ACHN (cell line): ENCODE results near the gene MAD2L1.

Experiments used
- DNase-seq: peaks from one replicate; pipeline ENCODE4 v3.0.0-alpha.2; 2015
- in situ Hi-C: cut with HindIII; loops from 2 replicates; pipeline ENCODE4 v1.10.0; 2017; ENCODE audit warnings: low sequenced_read_pairs, low pct_ligation_motif_present, low pct_unique_long_range_greater_than_20kb

The MAD2L1 gene

DNA sequence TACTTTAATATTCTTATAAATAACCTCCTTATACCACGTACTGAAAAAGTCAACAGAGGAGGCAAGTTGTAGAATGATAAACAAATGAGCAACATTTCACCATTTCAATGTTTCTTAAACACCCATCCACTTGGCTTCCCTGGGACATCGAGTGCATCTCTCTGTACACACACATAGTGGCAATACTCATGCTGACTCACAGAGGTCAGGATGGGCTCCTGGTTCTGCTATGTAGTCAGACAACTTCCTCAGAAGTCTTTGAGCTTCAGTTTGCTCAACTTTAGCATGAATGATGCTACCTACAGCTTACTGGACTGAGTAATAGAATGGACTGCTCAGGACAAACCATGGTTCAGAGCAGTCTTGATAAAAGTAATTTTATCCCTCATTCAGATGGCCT lies 56.9 kb downstream of the MAD2L1 start:
- no peak for DNase-seq
- in situ Hi-C loops: no loop called here

DNA sequence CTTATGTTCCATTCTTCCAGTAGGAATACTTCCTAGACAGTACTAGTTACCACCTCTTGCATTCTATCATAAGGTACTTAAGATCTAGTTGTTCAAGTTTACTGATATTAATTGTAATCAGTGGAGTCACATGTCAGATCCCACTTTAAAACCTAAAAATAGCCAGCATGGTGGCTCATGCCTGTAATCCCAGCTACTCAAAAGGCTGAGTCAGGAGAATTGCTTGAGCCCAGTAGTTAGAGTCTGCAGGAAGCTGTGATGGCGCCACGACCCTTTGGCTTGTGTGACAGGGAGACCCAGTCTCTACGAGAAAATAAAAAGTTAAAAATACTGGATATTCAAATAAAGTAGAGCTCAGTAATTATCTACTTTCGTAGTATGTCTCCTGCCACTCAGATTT lies 57.7 kb downstream of the MAD2L1 start:
- DNase-seq: no peak
- in situ Hi-C loops: no loop called here

DNA sequence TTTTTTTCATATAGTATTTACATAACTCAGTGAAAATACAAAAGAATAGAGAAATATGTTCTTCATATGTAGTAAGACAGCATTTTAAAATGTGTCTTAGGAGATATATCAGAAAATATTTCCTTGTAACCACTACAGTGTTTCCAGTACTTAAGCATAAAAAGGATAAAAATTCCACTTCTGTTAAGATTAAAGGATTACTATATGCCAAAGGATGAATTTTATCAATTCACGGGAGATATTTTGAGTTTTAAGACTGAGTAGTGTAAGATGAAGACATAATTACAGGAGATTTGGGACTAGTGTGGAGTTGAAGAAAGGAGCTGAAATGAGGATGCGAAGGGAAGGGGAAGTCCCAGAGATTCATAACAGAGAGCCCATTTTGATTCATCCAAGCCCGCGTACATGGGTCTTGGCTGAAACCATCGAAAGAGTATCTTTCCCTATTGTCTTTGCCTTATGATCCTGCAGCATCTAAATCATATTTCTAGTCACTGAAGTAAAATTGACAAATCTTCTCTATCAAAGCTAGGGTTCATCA lies 58.7 kb downstream of the MAD2L1 start:
- no peak for DNase-seq
- in situ Hi-C loops: no loop called here

DNA sequence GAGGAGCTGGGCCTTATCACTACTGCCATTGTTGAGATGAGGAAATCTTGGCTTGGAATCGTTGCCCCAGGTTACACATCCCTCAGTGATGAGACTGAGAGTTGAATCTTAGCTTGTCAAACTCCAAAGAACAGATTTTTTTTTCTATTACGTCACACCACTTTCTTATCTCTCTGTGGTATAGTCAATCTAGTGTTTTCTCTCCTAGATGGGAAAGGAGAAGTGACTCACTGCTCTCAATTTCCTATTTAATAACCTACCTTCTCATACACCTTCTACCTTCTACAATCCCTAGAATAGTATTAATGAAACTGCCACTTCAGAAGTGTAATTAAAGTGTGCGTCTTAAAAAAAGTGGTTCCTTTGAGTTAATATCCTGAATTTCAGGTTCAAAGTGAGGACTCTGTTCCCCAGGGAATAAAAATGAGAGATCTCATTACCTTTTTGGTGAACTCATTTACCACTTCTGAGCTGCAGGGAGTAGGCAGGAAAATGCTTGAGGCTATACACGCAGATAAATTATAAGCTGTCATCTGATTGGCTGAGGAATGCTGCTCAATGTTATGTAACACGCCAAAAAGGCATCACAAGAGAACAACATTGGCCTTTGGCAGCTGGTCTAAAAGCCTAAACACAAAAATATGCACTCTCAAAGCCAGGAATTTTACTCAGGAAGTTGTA lies 59.3 kb downstream of the MAD2L1 start:
- in situ Hi-C loops: no loop called here

More for the DNA sequence above, 59.3 kb downstream of the MAD2L1 start:
- no peak for DNase-seq
